SIG-M5 (cell line): ENCODE results near the gene LRRC25.
"Not testable (repeated sequence)": the region's sequence is repeated elsewhere in the genome, so short reads cannot be mapped to it uniquely, and the experiment has no call there.

Experiments used
- DNase-seq: peaks from one replicate; lab custom pipeline; 2025; lab: John Stamatoyannopoulos, UW

The LRRC25 gene

DNA sequence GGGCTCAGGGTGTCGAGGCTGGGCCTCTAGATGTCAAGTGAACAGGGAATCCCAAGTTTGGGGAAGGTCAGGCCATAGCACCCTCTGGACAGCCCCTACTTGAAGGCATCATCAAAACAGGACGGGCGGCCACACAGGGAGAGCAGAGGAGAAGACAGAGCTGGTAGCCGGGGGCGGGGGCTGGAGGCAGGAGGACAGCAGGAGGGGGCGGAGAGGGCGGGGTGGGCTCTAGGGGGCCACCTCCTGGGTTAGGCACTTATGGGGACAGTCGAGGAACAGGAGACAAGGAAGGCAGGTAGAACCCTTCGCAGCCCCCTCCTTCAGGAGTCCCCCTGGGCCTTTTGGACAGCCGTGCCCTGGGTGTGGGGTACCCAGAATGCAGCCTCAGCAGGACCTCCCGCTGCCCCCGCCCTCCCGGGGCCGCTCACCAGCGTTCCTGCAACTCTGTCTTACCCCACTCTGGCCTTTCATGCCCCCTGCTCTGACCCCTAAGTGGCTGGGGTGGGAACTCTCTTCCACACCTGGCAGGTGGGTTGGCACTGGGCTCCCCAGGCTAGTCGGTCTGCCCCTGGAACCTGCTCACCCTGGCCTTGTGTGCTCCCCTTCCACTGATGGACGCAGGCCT is 27.6 kb upstream of the LRRC25 start:
- DNase-seq: no peak

DNA sequence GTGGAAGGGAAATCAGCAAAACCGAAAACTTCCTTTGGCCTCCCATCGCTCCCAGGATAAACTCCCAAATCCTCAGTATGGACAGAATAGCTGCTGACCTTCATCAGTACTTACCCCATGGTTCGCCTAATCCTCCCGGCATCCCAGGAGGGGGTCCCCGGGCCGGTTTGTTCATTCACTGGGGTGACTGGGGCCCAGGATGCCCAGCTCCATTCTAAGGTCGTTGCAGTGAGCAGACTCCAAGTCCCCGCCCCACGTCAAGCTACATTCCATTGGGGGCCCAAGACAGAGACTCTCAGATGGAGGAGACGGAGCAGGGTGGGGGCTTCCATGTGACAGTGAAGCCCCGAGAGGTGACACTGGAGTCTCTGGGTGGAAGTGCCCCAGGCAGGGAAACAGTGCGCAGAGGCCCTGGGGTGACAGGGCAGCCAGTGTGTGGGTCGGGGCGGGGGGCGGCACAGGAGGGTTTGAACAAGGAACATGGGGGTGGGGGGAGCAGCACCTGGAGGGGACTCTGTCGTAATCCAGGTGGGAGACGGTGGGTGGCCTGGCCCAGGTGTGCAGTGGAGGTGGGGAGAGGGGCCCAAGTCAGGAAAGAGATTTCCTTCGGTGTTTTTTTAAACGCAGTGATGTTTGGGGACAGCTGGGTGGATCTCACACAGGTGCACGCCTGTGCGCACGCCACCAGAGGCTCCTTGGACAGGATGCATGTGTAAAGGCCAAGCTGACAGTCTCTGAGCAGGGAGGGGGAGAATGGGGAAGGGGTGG is 26.9 kb upstream of the LRRC25 start:
- no peak for DNase-seq

DNA sequence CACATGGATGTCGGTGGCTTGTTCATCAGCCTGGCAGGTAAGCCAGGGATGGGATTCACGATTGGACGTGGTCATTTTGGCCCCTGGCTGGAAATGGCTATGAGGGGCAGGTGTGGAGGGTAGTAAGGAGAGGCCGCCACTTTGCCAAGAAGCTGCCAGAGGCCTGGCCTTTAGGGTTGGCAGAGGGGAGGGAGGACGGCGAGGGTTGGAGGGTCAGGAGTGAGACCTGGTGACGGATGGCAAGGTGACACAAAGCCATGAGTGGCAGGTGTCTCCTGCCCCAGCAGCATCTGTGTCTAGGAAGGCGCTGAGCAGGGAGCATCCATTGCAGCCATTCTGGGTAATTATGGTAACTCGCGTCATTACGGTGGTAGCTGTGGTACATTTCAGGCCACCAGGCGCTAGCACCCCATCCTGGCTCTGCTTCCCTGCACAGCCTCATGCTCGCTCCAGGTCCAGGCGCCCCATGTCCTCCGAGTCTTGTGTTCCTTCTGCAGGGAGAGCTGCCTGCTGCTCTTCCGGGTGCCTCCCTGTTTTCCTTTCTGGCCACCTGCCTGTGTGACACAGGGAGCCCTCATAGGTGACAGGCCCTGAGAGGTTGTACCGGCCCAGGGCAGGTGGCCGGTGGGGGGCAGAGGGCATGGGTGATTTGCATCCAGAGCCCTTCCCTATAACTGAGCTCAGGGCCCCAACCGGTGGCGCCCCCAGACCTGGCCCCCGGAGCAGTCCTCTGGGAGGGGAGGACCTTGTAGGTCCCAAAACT is 26.0 kb upstream of the LRRC25 start:
- no peak for DNase-seq

DNA sequence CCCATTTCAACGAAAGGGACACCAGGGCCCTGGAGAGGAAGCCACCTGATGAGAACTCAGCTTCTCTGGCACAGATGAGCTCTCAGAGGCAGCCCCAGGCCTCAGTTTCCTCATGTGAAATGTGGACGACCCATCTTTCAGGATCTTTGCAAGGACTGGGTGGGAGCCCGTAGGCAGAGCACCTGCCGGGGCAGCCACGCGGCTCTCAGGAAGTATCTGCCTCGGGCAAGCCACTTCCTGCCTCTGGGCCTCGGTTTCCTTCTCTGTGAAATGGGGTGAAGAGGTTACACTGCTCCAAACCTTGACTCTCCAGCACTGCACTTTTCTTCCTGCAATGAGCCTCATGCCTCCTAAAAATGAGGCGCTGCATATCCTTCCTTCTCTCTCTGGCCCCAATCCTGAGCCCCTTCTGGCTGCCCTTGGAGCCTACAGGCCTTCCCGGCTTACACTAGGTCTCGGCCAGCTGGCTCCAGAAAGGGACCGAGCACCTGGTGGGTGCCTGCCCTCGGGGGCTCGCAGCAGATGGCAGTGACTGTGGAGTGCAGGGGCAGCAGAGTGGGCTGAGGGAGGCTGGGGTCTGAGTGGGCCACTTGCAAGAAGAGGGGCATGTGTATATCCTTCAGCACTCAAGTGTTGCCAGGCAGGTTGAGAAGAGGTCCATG is 25.2 kb upstream of the LRRC25 start:
- no peak for DNase-seq

DNA sequence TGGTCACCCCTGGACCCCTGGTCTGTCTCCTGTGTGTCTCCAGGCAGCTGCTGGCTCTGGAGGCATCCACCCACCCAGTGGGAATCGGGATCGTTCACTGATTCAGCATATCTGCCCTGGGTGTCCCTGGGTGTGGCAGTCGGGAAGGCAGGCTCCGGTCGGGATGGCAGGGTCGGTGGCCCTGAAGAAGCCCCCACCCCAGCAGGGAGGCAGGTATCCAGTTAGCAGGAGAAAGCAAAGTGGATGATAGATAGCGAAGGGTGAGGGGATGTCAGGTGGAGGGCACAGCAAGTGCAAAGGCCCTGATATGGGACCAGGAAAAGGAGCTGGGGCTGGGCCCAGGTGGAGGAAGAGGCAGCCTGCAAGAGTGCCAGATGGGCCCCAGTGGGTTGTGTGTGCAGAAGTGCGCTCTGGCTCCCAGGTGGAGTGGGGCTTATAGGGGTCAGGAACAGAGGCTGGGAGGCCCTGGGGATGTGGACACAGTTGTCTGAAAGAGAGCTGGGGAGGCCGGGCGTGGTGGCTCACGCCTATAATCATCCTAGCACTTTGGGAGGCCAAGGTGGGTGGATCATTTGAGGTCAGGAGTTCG is 24.0 kb upstream of the LRRC25 start:
- no peak for DNase-seq

DNA sequence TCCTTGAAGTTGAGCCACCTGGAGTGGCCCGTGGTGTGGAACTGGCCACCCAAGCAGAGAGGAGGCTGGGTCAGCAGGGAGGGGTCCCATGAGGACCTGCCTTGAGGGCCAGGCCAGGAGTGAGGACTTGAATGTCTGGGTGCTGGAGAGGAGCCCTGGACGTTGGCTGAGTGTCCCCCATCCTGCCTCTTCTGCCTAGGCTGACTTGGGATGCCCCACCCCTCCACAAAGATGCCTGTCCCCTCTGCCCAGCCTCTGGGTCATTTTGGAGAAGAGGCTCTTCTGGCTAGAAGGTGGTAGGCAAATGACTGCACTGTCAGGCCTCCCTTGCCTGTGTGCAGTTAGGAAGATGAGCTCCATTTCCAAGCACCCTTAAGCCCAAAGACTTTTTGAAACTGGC is 23.5 kb upstream of the LRRC25 start:
- no peak for DNase-seq

DNA sequence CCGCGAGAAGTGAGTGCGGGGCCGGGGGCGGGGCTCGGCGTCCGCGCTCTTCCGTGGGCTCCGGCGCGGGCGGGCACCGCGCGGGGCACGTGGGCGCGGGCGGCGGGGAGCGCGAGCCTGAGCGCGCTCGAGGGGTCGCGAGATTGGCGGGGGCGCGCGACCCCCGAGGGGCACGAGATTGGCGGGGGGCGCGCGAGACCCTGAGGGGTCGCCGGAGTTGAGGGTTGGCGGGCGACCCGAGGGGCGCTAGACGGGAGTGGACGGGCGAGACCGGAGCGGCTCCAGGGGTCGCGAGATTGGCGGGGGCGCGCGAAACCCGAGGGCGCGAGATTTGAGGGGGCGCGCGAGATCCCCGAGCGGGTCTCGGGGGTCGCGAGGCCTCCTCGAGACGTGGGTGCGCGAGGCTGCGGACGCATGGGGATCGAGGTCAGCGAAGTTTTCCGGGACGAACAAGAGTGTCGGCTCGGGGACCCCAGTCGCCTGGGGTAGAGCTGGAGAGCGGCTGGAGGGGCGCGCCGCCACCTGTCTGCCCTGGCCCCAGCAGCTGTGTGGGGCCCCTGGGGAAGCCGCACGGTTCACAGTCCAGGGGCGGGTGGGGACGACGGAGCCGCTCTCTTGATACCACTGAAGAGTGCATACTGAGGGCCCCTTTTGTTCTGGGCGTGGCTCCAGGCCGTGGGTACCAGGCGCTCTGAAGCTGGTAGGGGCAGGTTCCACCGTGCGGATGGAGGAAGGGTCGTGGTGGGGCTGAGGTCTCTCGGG is 22.5 kb upstream of the LRRC25 start:
- no peak for DNase-seq

DNA sequence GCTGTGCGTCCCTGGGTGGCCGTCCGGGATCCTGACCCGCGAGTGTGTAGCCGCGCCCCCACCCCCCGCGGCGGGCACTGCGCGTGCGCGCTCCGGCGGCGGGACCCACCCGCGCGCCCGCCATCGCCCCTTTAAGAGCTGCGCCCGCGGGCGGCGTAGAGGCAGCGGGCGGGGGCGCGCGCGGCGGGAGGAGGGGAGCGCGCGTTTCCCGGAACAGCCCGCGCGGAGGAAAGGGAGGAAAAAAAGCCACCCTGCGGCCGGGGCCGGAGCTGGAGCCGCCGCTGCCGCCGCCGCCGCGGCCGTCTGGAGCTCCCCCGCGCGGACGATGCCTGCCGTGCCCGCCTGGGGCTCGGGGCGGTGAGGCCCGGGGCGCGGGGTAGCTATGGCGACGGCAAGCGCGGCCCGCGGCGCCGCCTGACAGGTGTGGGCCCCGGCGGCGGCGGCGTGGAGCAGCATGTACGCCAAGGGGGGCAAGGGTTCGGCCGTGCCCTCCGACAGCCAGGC is 21.8 kb upstream of the LRRC25 start, which contains the start of gene SSBP4:
SSBP4 (plus strand) TSS at position 204 of the 504 bp plus-strand sequence; CDS start at position 455, 251 bp downstream.
- DNase-seq: no peak

DNA sequence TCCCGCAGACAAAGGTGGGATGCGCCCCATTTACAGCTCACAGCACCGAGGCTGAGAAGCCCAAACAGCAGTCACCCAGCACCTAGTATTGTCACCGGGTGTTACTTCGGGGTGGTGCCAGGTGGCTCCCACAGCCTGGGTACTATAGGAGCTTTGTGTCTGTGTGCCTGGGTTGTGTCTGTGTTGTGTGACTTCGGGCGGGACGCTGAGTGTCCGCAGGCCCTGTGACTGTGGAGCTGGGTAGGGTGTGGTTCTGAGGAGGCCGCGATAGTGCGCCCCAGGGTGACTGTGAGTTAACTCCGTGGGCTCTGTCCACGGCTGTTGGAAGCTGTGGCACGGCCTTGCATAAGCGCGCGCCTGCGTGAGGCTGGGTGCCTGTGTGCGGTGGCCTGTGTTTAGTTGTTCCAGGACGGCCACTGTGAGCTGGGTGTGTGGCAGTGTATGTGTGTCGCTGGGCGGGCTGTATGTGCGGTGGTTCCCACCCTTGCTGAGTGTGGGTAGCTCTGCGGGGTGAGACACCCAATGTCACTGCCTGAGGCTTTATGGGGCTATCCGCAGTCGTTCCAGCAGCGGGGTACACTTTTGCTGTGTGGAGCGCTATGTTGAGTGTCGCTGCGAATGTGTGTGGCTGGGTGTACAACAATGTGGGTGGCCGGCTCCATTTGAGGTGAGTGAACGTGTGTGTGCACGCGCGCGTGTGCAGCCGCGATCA is 21.2 kb upstream of the LRRC25 start:
- no peak for DNase-seq

DNA sequence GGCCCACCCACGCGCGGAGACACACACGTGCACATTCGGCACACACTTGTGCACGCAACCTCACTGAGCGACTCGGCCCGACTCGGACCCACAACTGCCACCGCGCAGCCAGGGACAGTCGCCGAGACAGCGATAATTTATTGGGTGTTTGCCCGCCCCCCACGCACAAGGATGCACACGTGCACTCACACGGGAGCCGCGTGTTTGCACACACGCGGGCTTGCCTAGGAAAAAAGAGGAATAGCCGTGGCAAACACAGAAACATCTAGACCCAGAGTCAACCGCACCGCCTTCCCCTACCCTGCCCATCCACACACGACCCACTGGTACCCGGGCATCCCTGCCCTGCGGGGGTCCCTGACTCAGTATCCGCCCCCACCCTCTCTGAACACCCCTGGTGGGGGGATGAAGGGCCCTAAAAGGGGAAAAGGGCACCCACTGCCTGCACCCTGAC is 20.6 kb upstream of the LRRC25 start:
- no peak for DNase-seq

DNA sequence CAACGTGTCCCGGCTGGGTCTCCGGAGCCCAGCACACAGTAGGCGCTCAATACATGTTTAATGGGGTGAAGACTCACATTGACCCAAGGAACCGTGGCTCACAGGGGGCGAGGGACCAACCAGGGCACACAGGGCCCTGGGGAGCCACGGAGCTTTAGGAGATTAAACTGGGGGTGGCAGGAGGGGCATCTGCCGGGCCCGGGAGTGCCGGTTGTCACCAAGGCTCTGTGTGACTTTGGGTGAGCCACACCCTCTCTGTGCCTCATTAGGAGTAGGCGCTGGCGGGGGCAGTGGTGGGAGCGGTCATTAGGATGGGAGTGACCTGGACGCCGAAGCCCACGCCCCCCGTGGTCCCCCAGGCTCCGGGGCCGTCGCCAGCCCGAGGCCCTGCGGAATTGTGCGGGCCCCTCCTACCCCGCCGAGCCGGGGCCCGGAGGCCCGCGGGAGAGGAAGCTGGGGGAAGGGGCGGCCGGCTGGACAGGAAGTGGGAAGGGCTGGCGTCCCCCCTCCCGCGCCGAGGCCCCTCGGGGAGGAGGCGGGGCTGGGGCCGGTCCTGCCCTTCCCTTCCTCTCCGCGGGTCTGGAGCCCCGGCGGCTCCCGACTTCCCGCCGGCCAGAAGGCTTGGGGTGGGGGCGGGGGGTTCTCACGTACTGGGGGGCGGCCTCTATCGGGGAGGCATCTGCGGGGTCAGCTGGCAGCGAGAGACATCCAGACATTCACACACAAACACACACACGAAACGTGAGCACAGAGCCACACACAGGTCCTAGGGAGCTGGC is 20.0 kb upstream of the LRRC25 start:
- no peak for DNase-seq

DNA sequence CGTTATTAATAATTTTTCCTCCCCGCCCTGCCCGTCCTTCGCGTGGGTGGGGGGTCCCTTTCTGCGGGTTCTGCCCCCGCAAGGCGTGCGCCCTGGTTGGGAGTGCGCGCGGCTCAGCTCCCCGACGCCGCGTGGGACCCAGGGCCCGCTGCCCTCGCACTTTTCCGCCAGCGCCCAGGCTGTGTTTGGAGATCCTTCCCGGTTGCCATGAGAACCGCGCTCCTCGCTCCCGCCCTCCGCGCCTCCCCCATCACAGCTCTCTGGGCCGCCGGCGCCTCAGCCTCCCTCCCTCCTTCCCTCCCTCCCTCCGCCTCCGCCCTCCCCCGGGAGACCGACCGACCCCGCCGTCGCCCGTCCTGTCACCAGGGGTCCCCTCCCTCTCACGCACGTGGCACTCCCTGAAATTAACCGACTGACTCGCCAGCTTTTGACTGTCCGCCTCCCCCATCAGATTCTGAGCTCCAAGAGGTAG is 19.4 kb upstream of the LRRC25 start:
- no peak for DNase-seq

DNA sequence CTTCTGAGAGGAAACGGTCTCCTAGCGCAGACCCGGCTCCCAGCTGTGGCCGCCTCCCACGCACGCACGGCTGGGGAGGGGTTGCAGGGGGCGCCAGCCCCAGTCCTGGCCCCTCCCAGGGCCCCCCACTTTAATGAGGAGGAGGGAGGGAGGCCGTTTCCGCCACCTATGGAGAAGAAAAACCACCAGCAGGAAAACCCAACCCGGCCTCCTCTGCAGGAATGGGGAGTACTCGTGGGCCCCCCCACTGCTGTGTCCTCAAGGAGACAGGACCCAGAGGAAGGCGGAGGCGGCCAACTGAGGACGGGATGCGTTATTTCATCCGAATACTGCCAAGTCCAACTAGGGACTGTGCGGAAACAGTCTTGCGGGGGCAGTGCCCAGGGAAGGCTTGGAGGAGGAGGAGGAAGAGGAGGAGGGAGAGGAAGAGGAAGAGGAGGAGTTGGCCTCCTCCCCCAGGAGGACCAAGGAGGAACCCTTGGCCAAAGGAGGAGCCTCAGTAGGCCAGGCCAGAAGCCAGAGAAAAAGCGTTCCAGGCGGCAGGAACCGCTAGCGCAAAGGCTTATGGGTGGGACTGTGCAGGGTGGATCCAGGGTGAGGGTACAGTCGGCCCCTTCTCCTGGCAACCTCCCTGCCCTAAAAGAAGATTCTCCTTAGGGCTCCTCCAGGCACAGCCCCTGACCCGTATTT is 17.9 kb upstream of the LRRC25 start:
- no peak for DNase-seq

DNA sequence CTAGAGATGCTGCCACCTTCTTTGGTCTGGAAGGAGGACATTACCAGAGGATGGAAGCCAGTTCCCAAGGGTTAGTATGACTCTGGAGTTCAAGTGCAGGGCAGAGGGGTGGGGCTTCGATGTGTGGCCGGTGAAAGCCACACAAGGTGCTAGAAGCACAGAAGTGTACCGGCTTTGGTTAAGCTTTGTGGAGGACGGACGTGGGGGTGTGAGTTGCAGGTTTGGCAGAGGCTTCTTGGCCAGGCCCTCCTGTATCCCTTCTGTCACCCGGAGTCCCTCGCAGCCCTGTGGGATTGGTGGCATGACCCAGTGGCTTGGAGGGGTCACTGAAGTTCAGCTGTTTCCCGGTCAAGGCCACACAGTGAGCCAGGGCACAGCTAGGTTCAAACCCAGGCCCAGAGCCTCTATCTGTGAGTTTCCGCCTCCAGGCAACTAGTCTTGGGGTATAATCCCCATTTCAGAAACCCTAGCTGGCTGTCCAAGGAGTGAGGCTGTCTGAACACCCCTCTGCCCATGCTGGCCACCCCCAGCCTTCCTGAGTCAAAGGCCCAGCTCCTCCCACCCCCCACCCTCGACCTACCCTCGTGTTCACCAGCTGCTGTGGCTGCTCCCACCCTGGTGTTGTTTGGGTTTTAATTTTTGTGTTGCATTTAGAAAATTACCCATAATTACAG is 17.2 kb upstream of the LRRC25 start:
- DNase-seq: no peak

DNA sequence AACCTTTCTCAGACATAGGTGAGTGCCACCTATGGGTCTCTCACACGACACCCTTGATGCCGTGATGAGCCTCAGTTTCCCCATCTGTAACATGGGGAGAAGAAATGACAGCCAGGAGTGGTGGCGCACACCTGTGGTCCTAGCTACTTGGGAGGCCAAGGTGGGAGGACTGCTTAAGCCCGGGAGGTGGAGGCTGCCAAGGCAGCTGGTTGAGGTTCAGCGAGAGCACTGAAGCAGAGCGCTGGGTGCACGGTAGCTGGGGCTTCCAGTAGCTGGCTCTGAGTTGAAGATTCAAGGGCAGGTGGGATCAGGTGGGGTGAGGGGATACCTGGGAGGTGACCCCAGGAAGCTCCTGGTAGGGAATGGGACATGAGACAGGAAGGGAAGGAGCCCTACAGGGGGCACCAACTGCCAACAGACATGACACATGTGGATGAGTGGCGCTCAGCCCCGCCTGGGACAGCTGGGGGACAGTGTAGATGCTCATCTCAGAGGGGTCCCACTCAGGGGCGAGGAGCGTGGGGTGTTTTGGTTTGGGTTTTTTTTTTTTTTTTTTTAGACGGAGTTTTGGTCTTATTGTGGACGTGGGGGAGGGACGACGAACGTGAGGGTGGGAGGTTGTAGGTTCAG is 15.3 kb upstream of the LRRC25 start:
- DNase-seq: no peak

DNA sequence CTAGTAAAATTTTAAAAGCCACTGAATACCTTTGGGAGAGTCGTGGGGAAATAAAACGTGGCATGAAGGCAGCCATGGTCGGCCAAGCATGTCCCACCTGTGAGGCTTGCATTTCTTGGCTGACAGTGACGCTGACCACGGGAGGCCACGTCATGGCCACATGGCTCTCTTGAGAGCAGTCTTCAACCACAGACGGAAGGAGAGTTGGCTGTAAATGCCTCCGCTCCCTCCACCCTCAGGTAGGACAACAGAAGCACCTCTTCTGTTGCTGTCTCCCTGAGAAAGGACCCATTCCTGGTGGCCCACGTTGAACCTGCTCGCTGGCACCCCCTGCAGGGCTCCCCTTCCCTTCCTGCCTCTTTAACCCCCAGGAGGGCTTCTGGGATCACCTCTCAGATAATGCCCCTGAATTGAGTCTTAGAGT is 10.6 kb upstream of the LRRC25 start:
- no peak for DNase-seq

DNA sequence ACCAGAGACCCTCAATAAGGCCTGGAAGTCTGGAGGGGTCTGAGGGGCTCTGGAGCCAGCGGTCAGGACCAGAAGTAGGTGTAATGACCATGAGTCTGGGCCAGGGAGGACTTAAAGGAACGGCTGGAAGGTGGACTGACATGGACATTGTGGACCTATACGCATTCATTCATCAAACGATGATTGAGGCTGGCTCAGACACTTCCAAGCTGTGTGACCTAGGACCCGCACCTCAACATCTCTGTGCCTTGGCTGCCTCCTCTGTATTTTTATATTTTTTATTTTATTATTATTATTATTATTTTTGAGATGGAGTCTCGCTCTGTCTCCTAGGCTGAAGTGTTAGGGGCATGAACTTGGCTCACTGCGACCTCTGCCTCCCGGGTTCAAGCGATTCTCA is 9.3 kb upstream of the LRRC25 start:
- DNase-seq: no peak

DNA sequence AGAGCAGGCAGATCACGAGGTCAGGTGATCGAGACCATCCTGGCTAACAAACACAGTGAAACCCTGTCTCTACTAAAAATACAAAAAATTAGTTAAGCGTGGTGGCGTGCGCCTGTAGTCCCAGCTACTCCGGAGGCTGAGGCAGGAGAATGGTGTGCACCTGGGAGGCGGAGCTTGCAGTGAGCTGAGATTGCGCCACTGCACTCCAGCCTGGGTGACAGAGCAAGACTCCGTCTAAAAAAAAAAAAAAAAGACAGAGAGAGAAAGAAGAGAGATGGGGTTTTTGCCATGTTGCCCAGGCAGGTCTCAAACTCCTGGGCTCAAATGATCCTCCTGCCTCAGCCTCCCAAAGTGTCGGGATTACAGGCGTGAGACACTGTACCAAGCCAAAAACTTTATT is 8.3 kb upstream of the LRRC25 start:
- not testable (repeated sequence) for DNase-seq
